Fibroblast of the aortic adventitia (primary cell): ENCODE measurements around the gene TRIM71. TPM values are rescaled to one million over a fixed set of nuclear protein-coding genes. Genes with fewer than 3 reads are reported as not detected.

ENCODE experiments used
- DNase-seq: peaks from one replicate; pipeline ENCODE4 v3.0.0-alpha.2; 2010; ENCODE audit warnings: low read depth
- H3K4me3 ChIP-seq: 2 replicates; pipeline ENCODE4 v1.5.1; 2011; ENCODE audit warnings: low read depth, mild to moderate bottlenecking, control low read depth, low read length, moderate library complexity
- CTCF ChIP-seq: IDR thresholded peaks from 2 replicates; pipeline ENCODE4 v1.5.1; 2011; ENCODE audit warnings: mild to moderate bottlenecking, low read length, control low read depth, inconsistent platforms; ENCODE audit not compliant: insufficient read depth
- total RNA-seq: library from RNA; depleted of rRNA; stranded (reverse); fragments of >200 nt; gene quantifications from 2 replicates; pipeline ENCODE4 v1.2.3, GENCODE V29; 2012; ENCODE audit warnings: low replicate concordance

The TRIM71 gene
- total RNA-seq, 1 donor = not detected

GRCh38 chr3:32857921-32858320 is 40.1 kb downstream of the TRIM71 start:
- H3K4me3 ChIP-seq = no peak overlapping the region
- no peak for DNase-seq
- no peak for TF ChIP-seq CTCF

GRCh38 chr3:32859604-32860237 is 41.9 kb downstream of the TRIM71 start:
- DNase-seq = no peak
- no peak for TF ChIP-seq CTCF
- no peak overlapping the region for H3K4me3 ChIP-seq

GRCh38 chr3:32860499-32860898 is 42.7 kb downstream of the TRIM71 start:
- no peak for TF ChIP-seq CTCF
- DNase-seq = no peak
- H3K4me3 ChIP-seq = no peak overlapping the region

- no peak overlapping the region for H3K4me3 ChIP-seq
- DNase-seq = no peak
- TF ChIP-seq CTCF = no peak
These were observed 43.9 kb downstream of the TRIM71 start for GRCh38 chr3:32861681-32862080.

- H3K4me3 ChIP-seq = no peak overlapping the region
- no peak for TF ChIP-seq CTCF
- DNase-seq = no peak
These were observed 44.6 kb downstream of the TRIM71 start for GRCh38 chr3:32862247-32862935.

GRCh38 chr3:32862936-32863487 is 45.2 kb downstream of the TRIM71 start:
- no peak overlapping the region for H3K4me3 ChIP-seq
- no peak for DNase-seq
- no peak for TF ChIP-seq CTCF
